ENCODE measurements around the gene BMX. TPM values are rescaled to one million over a fixed set of nuclear protein-coding genes. Genes with fewer than 3 reads are reported as not detected.

The BMX gene
- total and polyA plus RNA-seq, 9 of the 15 experiments (the other 6 are each of a cell fraction or from before 2014, with no cell fraction given): 0.45 to 4.2 (median 1.8) TPM

- TF ChIP-seq ETS2 (tag; IDR thresholded peaks at IDR 0.05; ENCODE audit: borderline replicate concordance, poor library complexity, severe bottlenecking) (no peak), ZNF77 (CRISPR knock-in tag; IDR thresholded peaks at IDR 0.05) (no peak), STAT5A (IDR thresholded peaks at IDR 0.05; ENCODE audit: borderline replicate concordance, low read length) (peak; percentile 76), NONO (IDR thresholded peaks at IDR 0.05; ENCODE audit: low read depth in 2 of 2, low read length in 1 of 2) (no peak), PHF21A (IDR thresholded peaks at IDR 0.05; ENCODE audit: borderline replicate concordance, low read depth) (no peak), FOXJ3 (CRISPR knock-in tag; IDR thresholded peaks at IDR 0.05) (no peak), ZNF175 (CRISPR knock-in tag; IDR thresholded peaks at IDR 0.05; ENCODE audit: low read depth) (peak; percentile 37; the same call in 1 of the 2 replicates), KLF10 (CRISPR knock-in tag; IDR thresholded peaks at IDR 0.05) (no peak), KDM5B (IDR thresholded peaks at IDR 0.05; ENCODE audit: insufficient replicate concordance, low read depth, low read length) (no peak), ZNF592 (IDR thresholded peaks at IDR 0.05) (peak; percentile 72), HOXB6 (CRISPR knock-in tag; IDR thresholded peaks at IDR 0.05; ENCODE audit: borderline replicate concordance) (no peak), RBM22 (IDR thresholded peaks at IDR 0.05; ENCODE audit: low read depth, low read length, poor library complexity, severe bottlenecking) (no peak), PHF20 (IDR thresholded peaks at IDR 0.05; ENCODE audit: partially characterized antibody) (no peak), THRAP3 (IDR thresholded peaks at IDR 0.05; ENCODE audit: borderline replicate concordance) (no peak), PCBP2 (IDR thresholded peaks at IDR 0.05; ENCODE audit: low read depth, low read length, poor library complexity, severe bottlenecking) (no peak), NCOR1 (IDR thresholded peaks at IDR 0.05) (peak; percentile 92), FOXK1 (CRISPR knock-in tag; IDR thresholded peaks at IDR 0.05; ENCODE audit: borderline replicate concordance) (no peak), IRF9 (tag; IDR thresholded peaks at IDR 0.05) (no peak), TCF7L2 (IDR thresholded peaks at IDR 0.05; ENCODE audit: low read depth, low read length) (no peak), CAMTA2 (CRISPR knock-in tag; conservative IDR thresholded peaks at IDR 0.05) (no peak), TAF15 (IDR thresholded peaks at IDR 0.05; ENCODE audit: low read depth, low read length) (no peak), ATF4 (CRISPR knock-in tag; IDR thresholded peaks at IDR 0.05) (no peak), E2F3 (CRISPR knock-in tag; IDR thresholded peaks at IDR 0.05) (no peak), GATAD2A (IDR thresholded peaks at IDR 0.05) (no peak), HNRNPL (IDR thresholded peaks at IDR 0.05; ENCODE audit: low read depth, low read length) (no peak), NUFIP1 (IDR thresholded peaks at IDR 0.05; ENCODE audit: partially characterized antibody) (no peak)
Observed at GRCh38 chrX:15515931-15516330, 15.3 kb downstream of the BMX start (continued).
